AG04449 (cell line): ENCODE results near the gene DIAPH3.

Experiments
- CTCF ChIA-PET: fragments of 350-600 bp; formaldehyde crosslinking; extraction: SDS; loops from one replicate; lab custom pipeline; 2021; ENCODE audit warnings: antibody characterized with exemption; lab: Yijun Ruan, JAX
- POLR2A ChIA-PET: fragments of 400-600, 350-600 bp; formaldehyde crosslinking; extraction: SDS; loops from one replicate; lab custom pipeline; 2020; ENCODE audit warnings: antibody characterized with exemption, inconsistent platforms; lab: Yijun Ruan, JAX
- DNase-seq: peaks from one replicate; pipeline ENCODE4 v3.0.0-alpha.2; 2010; ENCODE audit warnings: low read depth, low spot score
- H3K4me3 ChIP-seq: 2 replicates; pipeline ENCODE4 v1.5.1; 2011; ENCODE audit warnings: low read depth, mild to moderate bottlenecking, control low read depth, low read length
- TF ChIP-seq, protein P1 (sequence below): IDR thresholded peaks from one replicate; pipeline ENCODE4 v1.5.1; 2011; ENCODE audit warnings: mild to moderate bottlenecking, moderate library complexity, low read length, control low read depth, inconsistent platforms; ENCODE audit not compliant: insufficient read depth; ENCODE audit errors: missing control alignments

The DIAPH3 gene

DNA sequence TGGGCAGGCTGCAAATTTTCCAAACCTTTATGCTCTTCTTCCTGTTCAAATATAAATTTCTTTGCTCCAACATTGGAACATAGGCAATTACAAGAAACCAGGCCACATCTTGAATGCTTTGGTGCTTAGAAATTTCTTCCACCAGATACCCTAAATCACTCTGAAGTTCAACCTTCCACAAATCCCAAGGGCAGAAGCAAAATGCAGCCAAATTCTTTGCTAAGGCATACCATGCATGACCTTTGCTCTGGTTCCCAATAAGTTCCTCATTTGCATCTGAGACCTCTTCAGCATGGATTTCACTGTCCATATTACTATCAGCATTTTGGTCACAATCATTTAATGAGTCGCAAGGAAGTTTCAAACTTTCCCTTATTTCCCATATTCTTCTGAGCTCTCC lies 130.9 kb downstream of the DIAPH3 start:
- no peak for DNase-seq
- CTCF ChIA-PET: interaction anchor here (0.6 kb wide), 1 partner anchor 7 kb away, joined by 3 read pairs; no protein-coding TSS in a partner anchor
- TF ChIP-seq, protein P1, sequence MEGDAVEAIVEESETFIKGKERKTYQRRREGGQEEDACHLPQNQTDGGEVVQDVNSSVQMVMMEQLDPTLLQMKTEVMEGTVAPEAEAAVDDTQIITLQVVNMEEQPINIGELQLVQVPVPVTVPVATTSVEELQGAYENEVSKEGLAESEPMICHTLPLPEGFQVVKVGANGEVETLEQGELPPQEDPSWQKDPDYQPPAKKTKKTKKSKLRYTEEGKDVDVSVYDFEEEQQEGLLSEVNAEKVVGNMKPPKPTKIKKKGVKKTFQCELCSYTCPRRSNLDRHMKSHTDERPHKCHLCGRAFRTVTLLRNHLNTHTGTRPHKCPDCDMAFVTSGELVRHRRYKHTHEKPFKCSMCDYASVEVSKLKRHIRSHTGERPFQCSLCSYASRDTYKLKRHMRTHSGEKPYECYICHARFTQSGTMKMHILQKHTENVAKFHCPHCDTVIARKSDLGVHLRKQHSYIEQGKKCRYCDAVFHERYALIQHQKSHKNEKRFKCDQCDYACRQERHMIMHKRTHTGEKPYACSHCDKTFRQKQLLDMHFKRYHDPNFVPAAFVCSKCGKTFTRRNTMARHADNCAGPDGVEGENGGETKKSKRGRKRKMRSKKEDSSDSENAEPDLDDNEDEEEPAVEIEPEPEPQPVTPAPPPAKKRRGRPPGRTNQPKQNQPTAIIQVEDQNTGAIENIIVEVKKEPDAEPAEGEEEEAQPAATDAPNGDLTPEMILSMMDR: no peak
- POLR2A ChIA-PET: no interaction called here
- H3K4me3 ChIP-seq: no peak overlapping the region

DNA sequence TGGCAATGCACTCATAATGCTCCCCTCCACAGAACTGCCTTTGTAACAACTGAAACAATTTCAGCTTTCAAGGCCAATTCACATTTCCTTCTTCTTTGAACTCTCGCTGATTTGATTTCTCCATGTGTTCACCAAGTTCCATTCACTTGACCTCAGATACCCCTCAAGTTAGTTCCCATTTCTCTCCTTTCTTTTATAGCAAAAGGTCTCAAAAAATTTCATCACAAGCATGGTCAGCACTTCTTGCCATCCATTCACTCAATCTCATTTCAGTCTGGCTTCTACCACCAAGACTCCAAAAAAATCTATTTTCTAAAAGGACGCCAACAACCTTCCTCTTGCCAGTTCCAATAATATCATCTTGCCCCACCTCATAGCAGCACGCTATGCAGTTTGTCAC lies 135.7 kb downstream of the DIAPH3 start:
- no peak for DNase-seq
- POLR2A ChIA-PET: no interaction called here
- TF ChIP-seq, protein P1: no peak
- no peak overlapping the region for H3K4me3 ChIP-seq
- CTCF ChIA-PET: no interaction called here

DNA sequence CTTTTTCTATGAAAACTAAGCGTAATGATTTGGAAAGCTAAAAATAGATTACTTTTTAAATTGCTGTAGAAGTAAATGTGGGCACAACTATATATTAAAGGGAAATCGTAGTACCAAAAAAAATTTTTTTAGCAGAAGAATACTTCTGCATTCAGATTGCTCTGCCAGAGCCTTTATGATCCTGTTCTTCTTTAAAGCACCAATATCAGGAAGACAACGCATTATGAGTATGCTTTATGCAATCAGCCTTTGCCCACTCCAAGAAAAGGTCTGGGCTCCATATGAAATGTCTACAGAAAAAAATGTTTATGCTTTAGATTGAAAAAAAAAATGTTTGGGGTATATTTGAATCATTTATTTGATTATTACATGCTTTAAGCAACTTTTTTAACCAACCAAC lies 137.4 kb downstream of the DIAPH3 start:
- DNase-seq: no peak
- no peak overlapping the region for H3K4me3 ChIP-seq
- ChIA-PET POLR2A (no interaction called here), CTCF (interaction anchor here (1.2 kb wide), 1 partner anchor 10 kb away, joined by 3 read pairs; no protein-coding TSS in a partner anchor)
- TF ChIP-seq, protein P1: no peak

DNA sequence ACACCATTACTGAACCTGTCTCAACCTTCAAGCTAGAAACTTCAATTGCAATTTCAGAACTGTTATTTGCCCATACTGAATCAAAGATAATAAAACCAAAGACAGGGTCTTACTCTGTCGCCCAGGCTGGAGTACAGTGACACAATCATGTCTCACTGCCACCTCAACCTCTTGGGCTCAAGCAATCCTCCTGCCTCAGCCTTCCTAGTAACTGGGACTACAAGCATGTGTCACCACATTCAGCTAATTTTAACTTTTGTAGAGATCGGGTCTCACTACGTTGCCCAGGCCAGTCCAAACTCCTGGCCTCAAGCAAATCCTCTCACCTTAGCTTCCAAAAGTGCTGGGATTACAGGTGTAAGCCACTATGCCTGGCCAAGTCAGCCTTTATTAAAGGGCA lies 143.4 kb downstream of the DIAPH3 start:
- POLR2A ChIA-PET: no interaction called here
- CTCF ChIA-PET: no interaction called here
- TF ChIP-seq, protein P1: no peak
- DNase-seq: no peak
- no peak overlapping the region for H3K4me3 ChIP-seq

DNA sequence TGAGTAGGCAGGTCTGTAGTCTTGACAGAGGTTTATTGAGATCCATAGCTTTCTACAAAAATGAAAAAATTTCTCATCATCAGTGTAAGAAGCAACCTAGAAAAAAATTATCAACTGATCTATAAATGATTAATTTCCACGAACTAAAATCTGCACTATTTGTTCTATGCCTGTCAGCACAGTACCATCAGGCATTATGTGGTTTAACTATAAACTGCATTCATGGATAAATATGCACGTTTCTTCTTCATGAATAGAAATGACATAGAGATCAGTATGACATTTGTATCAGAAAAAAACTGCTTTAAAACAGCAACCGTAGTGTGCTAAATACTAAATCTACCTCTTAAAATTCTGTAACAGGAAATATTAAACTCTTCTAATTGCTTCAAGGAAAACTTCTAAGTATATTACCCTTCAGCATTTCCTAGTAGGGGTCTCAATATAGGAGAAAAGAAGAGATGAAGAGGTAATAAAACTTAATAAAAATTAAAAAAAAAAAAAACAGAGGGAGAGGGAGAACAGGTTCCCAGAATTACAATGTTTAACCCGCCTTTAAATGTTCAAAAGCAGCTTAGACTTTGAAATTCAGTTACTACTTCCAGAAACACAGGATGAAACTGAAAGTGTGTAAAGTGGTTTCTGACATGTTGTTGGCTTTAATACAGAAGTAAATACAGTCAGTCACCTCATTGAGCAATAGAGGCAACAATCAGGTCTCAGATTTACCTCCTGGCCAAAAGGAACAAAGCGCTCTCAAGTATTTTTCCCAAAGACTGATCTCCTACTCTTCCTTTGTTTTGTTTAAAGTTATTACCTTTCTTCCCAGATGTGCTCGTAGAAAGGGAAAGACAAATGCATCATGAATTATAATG lies 144.4 kb downstream of the DIAPH3 start:
- DNase-seq: no peak
- POLR2A ChIA-PET: no interaction called here
- TF ChIP-seq, protein P1: no peak
- CTCF ChIA-PET: no interaction called here
- H3K4me3 ChIP-seq: no peak overlapping the region

DNA sequence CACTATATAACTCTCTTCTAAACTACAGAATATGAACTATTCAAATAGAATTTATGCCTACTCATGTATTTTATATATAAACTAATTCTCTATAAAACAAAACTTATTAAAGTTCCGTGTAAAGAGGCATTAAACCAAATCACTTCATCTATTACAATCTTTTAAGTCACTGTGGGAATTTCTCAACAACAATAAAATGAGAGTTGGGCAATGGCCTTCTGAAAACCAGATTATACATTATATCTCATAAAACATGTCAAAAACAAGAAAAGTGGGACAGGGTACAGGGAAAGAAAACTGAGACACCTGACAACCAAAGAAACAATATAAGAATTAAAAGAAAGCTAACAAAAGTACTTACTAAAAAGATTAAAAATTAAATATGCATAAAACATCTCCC lies 145.2 kb downstream of the DIAPH3 start:
- H3K4me3 ChIP-seq: no peak overlapping the region
- POLR2A ChIA-PET: no interaction called here
- CTCF ChIA-PET: no interaction called here
- TF ChIP-seq, protein P1: no peak
- no peak for DNase-seq
